Measurements from ENCODE around the gene GPR160. TPM values are rescaled to one million over a fixed set of nuclear protein-coding genes. Genes with fewer than 3 reads are reported as not detected.
A peak's percentile ranks its signal among the peaks of the same experiment; 100 is the strongest.

GPR160 gene
- total and polyA plus RNA-seq, 2 of the 13 experiments (the other 11 are each of a cell fraction or from before 2014, with no cell fraction given) = 12.1 to 23.2 TPM

DNA sequence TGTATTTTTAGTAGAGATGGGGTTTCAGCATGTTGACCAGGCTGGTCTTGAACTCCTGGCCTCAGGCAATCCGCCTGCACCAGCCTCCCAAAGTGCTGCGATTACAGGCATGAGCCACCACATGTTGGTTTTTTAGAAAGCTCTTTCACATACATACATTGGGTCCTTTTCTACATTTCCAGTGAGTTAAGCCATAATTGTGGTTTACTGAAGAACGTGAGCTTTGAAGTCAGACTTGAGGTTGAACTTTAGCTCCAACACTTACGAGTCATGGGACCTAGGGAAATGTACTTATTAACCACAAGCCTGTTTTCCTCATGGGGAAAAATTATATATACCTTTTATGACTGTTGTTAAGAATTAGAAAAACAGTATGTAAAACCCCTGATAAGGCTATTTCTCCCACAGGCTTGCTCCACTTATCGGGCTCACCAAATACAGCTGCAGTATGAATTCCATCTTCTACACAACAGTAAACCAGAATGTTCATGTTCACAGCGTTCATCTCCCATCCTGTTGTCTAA lies 39.0 kb downstream of the GPR160 start (continued):
- TF ChIP-seq, protein P1, sequence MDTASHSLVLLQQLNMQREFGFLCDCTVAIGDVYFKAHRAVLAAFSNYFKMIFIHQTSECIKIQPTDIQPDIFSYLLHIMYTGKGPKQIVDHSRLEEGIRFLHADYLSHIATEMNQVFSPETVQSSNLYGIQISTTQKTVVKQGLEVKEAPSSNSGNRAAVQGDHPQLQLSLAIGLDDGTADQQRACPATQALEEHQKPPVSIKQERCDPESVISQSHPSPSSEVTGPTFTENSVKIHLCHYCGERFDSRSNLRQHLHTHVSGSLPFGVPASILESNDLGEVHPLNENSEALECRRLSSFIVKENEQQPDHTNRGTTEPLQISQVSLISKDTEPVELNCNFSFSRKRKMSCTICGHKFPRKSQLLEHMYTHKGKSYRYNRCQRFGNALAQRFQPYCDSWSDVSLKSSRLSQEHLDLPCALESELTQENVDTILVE (CRISPR knock-in tag; IDR thresholded peaks at IDR 0.05) = no peak
- TF ChIP-seq, protein P2, sequence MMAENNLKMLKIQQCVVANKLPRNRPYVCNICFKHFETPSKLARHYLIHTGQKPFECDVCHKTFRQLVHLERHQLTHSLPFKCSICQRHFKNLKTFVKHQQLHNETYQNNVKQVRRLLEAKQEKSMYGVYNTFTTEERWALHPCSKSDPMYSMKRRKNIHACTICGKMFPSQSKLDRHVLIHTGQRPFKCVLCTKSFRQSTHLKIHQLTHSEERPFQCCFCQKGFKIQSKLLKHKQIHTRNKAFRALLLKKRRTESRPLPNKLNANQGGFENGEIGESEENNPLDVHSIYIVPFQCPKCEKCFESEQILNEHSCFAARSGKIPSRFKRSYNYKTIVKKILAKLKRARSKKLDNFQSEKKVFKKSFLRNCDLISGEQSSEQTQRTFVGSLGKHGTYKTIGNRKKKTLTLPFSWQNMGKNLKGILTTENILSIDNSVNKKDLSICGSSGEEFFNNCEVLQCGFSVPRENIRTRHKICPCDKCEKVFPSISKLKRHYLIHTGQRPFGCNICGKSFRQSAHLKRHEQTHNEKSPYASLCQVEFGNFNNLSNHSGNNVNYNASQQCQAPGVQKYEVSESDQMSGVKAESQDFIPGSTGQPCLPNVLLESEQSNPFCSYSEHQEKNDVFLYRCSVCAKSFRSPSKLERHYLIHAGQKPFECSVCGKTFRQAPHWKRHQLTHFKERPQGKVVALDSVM (CRISPR knock-in tag; IDR thresholded peaks at IDR 0.05) = no peak
- TF ChIP-seq, protein P3, sequence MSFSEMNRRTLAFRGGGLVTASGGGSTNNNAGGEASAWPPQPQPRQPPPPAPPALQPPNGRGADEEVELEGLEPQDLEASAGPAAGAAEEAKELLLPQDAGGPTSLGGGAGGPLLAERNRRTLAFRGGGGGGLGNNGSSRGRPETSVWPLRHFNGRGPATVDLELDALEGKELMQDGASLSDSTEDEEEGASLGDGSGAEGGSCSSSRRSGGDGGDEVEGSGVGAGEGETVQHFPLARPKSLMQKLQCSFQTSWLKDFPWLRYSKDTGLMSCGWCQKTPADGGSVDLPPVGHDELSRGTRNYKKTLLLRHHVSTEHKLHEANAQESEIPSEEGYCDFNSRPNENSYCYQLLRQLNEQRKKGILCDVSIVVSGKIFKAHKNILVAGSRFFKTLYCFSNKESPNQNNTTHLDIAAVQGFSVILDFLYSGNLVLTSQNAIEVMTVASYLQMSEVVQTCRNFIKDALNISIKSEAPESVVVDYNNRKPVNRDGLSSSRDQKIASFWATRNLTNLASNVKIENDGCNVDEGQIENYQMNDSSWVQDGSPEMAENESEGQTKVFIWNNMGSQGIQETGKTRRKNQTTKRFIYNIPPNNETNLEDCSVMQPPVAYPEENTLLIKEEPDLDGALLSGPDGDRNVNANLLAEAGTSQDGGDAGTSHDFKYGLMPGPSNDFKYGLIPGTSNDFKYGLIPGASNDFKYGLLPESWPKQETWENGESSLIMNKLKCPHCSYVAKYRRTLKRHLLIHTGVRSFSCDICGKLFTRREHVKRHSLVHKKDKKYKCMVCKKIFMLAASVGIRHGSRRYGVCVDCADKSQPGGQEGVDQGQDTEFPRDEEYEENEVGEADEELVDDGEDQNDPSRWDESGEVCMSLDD (CRISPR knock-in tag; IDR thresholded peaks at IDR 0.05; ENCODE audit: borderline replicate concordance) = no peak
- TF ChIP-seq SRF (IDR thresholded peaks at IDR 0.05; ENCODE audit: low read depth, low read length) = no peak
- no peak for TF ChIP-seq IKZF4 (CRISPR knock-in tag; IDR thresholded peaks at IDR 0.05; ENCODE audit: borderline replicate concordance, low read depth, not compliant biosample characterization)
- TF ChIP-seq SNAPC2 (CRISPR knock-in tag; IDR thresholded peaks at IDR 0.05) = no peak
- no peak for TF ChIP-seq CCDC6 (CRISPR knock-in tag; IDR thresholded peaks at IDR 0.05)
- peak; percentile 95 for TF ChIP-seq ZNF460 (CRISPR knock-in tag; IDR thresholded peaks at IDR 0.05; ENCODE audit: borderline replicate concordance)
- TF ChIP-seq ZNF17 (CRISPR knock-in tag; IDR thresholded peaks at IDR 0.05) = no peak
- peak; percentile 78 for TF ChIP-seq KDM6A (CRISPR knock-in tag; IDR thresholded peaks at IDR 0.05; ENCODE audit: low read depth)
- peak; percentile 51; the same call in 1 of the 2 replicates for TF ChIP-seq PPARG (CRISPR knock-in tag; conservative IDR thresholded peaks at IDR 0.05)
- TF ChIP-seq, protein P4, sequence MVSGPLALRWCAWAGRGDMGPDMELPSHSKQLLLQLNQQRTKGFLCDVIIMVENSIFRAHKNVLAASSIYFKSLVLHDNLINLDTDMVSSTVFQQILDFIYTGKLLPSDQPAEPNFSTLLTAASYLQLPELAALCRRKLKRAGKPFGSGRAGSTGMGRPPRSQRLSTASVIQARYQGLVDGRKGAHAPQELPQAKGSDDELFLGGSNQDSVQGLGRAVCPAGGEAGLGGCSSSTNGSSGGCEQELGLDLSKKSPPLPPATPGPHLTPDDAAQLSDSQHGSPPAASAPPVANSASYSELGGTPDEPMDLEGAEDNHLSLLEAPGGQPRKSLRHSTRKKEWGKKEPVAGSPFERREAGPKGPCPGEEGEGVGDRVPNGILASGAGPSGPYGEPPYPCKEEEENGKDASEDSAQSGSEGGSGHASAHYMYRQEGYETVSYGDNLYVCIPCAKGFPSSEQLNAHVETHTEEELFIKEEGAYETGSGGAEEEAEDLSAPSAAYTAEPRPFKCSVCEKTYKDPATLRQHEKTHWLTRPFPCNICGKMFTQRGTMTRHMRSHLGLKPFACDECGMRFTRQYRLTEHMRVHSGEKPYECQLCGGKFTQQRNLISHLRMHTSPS (CRISPR knock-in tag; IDR thresholded peaks at IDR 0.05; ENCODE audit: low read depth) = no peak
- TF ChIP-seq, protein P5, sequence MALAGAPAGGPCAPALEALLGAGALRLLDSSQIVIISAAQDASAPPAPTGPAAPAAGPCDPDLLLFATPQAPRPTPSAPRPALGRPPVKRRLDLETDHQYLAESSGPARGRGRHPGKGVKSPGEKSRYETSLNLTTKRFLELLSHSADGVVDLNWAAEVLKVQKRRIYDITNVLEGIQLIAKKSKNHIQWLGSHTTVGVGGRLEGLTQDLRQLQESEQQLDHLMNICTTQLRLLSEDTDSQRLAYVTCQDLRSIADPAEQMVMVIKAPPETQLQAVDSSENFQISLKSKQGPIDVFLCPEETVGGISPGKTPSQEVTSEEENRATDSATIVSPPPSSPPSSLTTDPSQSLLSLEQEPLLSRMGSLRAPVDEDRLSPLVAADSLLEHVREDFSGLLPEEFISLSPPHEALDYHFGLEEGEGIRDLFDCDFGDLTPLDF (CRISPR knock-in tag; IDR thresholded peaks at IDR 0.05) = no peak
- no peak for TF ChIP-seq ZSCAN30 (CRISPR knock-in tag; IDR thresholded peaks at IDR 0.05)
- no peak for TF ChIP-seq ZC3H13 (CRISPR knock-in tag; IDR thresholded peaks at IDR 0.05)
- TF ChIP-seq, protein P6, sequence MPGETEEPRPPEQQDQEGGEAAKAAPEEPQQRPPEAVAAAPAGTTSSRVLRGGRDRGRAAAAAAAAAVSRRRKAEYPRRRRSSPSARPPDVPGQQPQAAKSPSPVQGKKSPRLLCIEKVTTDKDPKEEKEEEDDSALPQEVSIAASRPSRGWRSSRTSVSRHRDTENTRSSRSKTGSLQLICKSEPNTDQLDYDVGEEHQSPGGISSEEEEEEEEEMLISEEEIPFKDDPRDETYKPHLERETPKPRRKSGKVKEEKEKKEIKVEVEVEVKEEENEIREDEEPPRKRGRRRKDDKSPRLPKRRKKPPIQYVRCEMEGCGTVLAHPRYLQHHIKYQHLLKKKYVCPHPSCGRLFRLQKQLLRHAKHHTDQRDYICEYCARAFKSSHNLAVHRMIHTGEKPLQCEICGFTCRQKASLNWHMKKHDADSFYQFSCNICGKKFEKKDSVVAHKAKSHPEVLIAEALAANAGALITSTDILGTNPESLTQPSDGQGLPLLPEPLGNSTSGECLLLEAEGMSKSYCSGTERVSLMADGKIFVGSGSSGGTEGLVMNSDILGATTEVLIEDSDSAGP (CRISPR knock-in tag; IDR thresholded peaks at IDR 0.05; ENCODE audit: borderline replicate concordance) = no peak
- no peak for TF ChIP-seq MIER2 (CRISPR knock-in tag; IDR thresholded peaks at IDR 0.05)
- TF ChIP-seq RARA (CRISPR knock-in tag; IDR thresholded peaks at IDR 0.05) = peak; percentile 62; the same call in 1 of the 2 replicates
- TF ChIP-seq SOX5 (CRISPR knock-in tag; IDR thresholded peaks at IDR 0.05; ENCODE audit: borderline replicate concordance) = peak; percentile 62; the same call in 1 of the 2 replicates
